ENCODE results near the gene MBNL2.

The MBNL2 gene

GRCh38 chr13:97388373-97388772 lies 166.2 kb downstream of the MBNL2 start:
- no peak for FAIRE-seq

GRCh38 chr13:97390941-97391600 lies 168.9 kb downstream of the MBNL2 start:
- FAIRE-seq: no peak

- no peak for FAIRE-seq
These were observed 169.9 kb downstream of the MBNL2 start for GRCh38 chr13:97392020-97392419.

GRCh38 chr13:97394542-97394941 lies 172.4 kb downstream of the MBNL2 start:
- no peak for FAIRE-seq

- FAIRE-seq: no peak
These were observed 173.5 kb downstream of the MBNL2 start for GRCh38 chr13:97395447-97396136.

GRCh38 chr13:97397267-97397666 lies 175.1 kb downstream of the MBNL2 start:
- no peak for FAIRE-seq

- no peak for FAIRE-seq
These were observed 179.3 kb downstream of the MBNL2 start for GRCh38 chr13:97401421-97401820.

- FAIRE-seq: no peak
These were observed 182.0 kb downstream of the MBNL2 start for GRCh38 chr13:97403893-97404750.

GRCh38 chr13:97407540-97407939 lies 185.4 kb downstream of the MBNL2 start:
- no peak for FAIRE-seq

- FAIRE-seq: no peak
These were observed 186.8 kb downstream of the MBNL2 start for GRCh38 chr13:97408938-97409337.

- FAIRE-seq: no peak
These were observed 189.9 kb downstream of the MBNL2 start for GRCh38 chr13:97411984-97412383.

GRCh38 chr13:97413694-97414093 lies 191.6 kb downstream of the MBNL2 start:
- FAIRE-seq: no peak

- FAIRE-seq: no peak
These were observed 192.3 kb downstream of the MBNL2 start for GRCh38 chr13:97414392-97414791.

GRCh38 chr13:97417698-97418097 lies 195.6 kb downstream of the MBNL2 start:
- FAIRE-seq: no peak

- no peak for FAIRE-seq
These were observed 200.3 kb downstream of the MBNL2 start for GRCh38 chr13:97422118-97423054.

GRCh38 chr13:97423300-97424045 lies 201.3 kb downstream of the MBNL2 start:
- no peak for FAIRE-seq

GRCh38 chr13:97425590-97425989 lies 203.5 kb downstream of the MBNL2 start:
- FAIRE-seq: no peak

GRCh38 chr13:97426695-97427094 lies 204.6 kb downstream of the MBNL2 start:
- FAIRE-seq: no peak

- no peak for FAIRE-seq
These were observed 207.5 kb downstream of the MBNL2 start for GRCh38 chr13:97429681-97430081.

GRCh38 chr13:97430296-97430695 lies 208.2 kb downstream of the MBNL2 start:
- FAIRE-seq: no peak

- FAIRE-seq: no peak
These were observed 209.1 kb downstream of the MBNL2 start for GRCh38 chr13:97431171-97431764.
